Mucosa of rectum (tissue), 2 donors: ENCODE measurements around the gene RPS10.

ENCODE experiments used
- H3K27ac ChIP-seq, 2 donors: one replicate each; pipeline ENCODE4 v1.7.0; 2013; ENCODE audit warnings: inconsistent platforms in 2 of 2, low read depth in 2 of 2, low read length in 2 of 2
- H3K27me3 ChIP-seq, 2 donors: one replicate each; pipeline ENCODE4 v1.7.0; 2013; ENCODE audit warnings: low read length in 2 of 2; ENCODE audit not compliant: control insufficient read depth in 2 of 2, insufficient read depth in 2 of 2
- H3K36me3 ChIP-seq, 2 donors: one replicate each; pipeline ENCODE4 v1.7.0; 2013; ENCODE audit warnings: low read length in 2 of 2; ENCODE audit not compliant: control insufficient read depth in 2 of 2, insufficient read depth in 2 of 2
- H3K4me1 ChIP-seq, 2 donors: one replicate each; pipeline ENCODE4 v1.7.0; 2013; ENCODE audit warnings: low read length in 2 of 2, mild to moderate bottlenecking in 1 of 2; ENCODE audit not compliant: control insufficient read depth in 2 of 2, insufficient read depth in 2 of 2
- H3K4me3 ChIP-seq, 2 donors: one replicate each; pipeline ENCODE4 v1.7.0; 2013; ENCODE audit warnings: low read length in 2 of 2
- H3K9ac ChIP-seq, 2 donors: one replicate each; pipeline ENCODE4 v1.7.0; 2013; ENCODE audit warnings: low read length in 2 of 2, low read depth in 1 of 2, mild to moderate bottlenecking in 1 of 2
- H3K9me3 ChIP-seq, 2 donors: one replicate each; pipeline ENCODE4 v1.7.0; 2013; ENCODE audit warnings: low read length in 2 of 2; ENCODE audit not compliant: control insufficient read depth in 2 of 2
- donor health status: healthy.
- donor health status: Normal muscosa, but diverticular disease.

RPS10 gene

DNA sequence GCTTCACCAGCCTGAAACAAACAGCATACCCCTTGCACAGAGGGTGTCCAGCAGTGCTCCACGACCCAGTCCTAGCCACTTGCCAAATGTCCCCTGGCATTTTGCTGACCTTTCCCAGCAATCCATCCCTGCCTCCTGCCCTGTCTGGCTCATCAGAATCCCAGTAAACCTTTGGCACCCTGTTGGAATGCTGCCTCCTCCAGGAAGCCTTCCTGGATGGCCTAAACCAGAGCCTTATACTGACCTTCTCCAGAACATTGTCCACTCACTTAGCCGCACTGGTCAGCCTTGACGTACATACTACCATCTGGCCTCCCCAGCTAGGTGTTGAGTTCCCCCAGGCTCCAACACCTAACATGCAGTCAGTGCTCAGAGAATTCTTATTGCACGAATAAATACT lies 38.0 kb upstream of the RPS10 start:
- Histone ChIP-seq H3K27me3 (peaks cover 14 to 15% of the 10 kb centered on the region in 2 donors), H3K9me3 (no peaks in the 10 kb centered on the region), H3K36me3 (no peaks in the 10 kb centered on the region)

GRCh38 chr6:34463299-34463698 lies 37.4 kb upstream of the RPS10 start:
- H3K27ac ChIP-seq: no peak overlapping the region
- peaks cover 3 to 4% of the 10 kb centered on the region in 2 donors for H3K4me1 ChIP-seq
- H3K27me3 ChIP-seq: peaks cover 14 to 15% of the 10 kb centered on the region in 2 donors
- H3K9ac ChIP-seq: no peak overlapping the region
- no peaks in the 10 kb centered on the region for H3K36me3 ChIP-seq
- H3K4me3 ChIP-seq: no peak overlapping the region
- H3K9me3 ChIP-seq: no peaks in the 10 kb centered on the region

More for the DNA sequence above, 38.0 kb upstream of the RPS10 start:
- Histone ChIP-seq H3K9ac (no peak overlapping the region), H3K4me1 (peaks cover 3 to 4% of the 10 kb centered on the region in 2 donors), H3K4me3 (no peak overlapping the region), H3K27ac (no peak overlapping the region)

GRCh38 chr6:34462551-34462971 lies 36.7 kb upstream of the RPS10 start:
- H3K9ac ChIP-seq: no peak overlapping the region
- H3K4me3 ChIP-seq: no peak overlapping the region
- no peaks in the 10 kb centered on the region for H3K9me3 ChIP-seq
- H3K36me3 ChIP-seq: no peaks in the 10 kb centered on the region
- no peak overlapping the region for H3K27ac ChIP-seq
- peaks cover 3 to 4% of the 10 kb centered on the region in 2 donors for H3K4me1 ChIP-seq
- H3K27me3 ChIP-seq: peaks cover 14 to 15% of the 10 kb centered on the region in 2 donors

DNA sequence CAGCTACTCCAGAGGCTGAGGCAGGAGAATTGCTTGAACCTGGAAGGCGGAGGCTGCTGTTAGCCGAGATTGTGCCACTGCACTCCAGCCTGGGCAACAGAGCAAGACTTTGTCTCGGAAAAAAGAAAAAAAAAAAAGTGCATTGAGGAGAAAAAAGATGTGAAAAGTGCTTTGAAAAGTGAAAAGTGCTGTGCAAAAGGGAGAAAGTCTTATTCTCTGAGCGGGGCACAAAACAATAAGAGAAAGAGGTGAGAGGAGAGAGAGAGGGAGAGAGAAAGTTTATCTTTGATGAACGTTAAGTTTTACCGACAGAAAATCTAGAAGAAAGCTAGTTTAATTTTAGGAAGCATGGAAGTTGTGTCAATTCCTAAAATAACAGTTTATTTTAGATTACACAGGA lies 36.1 kb upstream of the RPS10 start:
- peaks cover 3 to 4% of the 10 kb centered on the region in 2 donors for H3K4me1 ChIP-seq
- peaks cover 14 to 15% of the 10 kb centered on the region in 2 donors for H3K27me3 ChIP-seq
- H3K36me3 ChIP-seq: no peaks in the 10 kb centered on the region
- no peak overlapping the region for H3K4me3 ChIP-seq
- no peaks in the 10 kb centered on the region for H3K9me3 ChIP-seq
- H3K27ac ChIP-seq: no peak overlapping the region
- H3K9ac ChIP-seq: no peak overlapping the region

GRCh38 chr6:34460796-34461507 lies 35.1 kb upstream of the RPS10 start:
- peaks cover 3% of the 10 kb centered on the region in 2 donors for H3K4me1 ChIP-seq
- no peak overlapping the region for H3K9ac ChIP-seq
- H3K9me3 ChIP-seq: no peaks in the 10 kb centered on the region
- peaks cover 7 to 15% of the 10 kb centered on the region in 2 donors for H3K27me3 ChIP-seq
- no peak overlapping the region for H3K27ac ChIP-seq
- H3K4me3 ChIP-seq: no peak overlapping the region
- H3K36me3 ChIP-seq: no peaks in the 10 kb centered on the region

DNA sequence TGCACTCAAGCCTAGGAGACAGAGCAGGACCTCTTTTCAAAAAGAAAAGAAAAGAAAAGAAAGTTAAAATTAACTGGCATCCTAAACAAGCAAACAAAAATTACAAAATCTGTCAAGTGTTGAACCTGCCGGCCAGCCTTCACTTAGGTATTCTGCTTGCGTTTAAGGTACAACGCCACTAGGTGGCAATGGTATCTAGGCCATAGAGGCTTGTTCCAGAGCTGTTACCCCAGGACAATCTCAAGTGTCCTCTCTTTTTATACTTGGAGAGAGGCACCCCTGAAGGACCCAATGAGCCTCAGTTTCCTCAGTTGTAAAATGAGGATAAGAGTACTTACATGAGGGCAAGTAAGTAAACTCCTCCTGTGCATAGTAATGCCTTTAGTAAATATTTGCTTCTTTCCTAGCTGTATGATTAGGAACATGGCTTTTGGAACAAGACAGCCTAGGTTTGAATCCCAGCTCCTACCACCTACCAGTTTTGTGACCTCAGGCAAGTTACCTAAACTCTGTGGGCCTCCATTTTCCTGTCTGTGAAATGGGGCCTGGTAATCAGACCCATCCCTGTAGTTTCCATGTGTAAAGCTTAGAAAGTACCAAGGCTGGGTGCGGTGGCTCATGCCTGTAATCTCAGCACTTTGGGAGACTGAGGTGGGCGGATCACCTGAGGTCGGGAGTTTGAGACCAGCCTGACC lies 34.2 kb upstream of the RPS10 start:
- Histone ChIP-seq H3K9ac (no peak overlapping the region), H3K9me3 (no peaks in the 10 kb centered on the region)

DNA sequence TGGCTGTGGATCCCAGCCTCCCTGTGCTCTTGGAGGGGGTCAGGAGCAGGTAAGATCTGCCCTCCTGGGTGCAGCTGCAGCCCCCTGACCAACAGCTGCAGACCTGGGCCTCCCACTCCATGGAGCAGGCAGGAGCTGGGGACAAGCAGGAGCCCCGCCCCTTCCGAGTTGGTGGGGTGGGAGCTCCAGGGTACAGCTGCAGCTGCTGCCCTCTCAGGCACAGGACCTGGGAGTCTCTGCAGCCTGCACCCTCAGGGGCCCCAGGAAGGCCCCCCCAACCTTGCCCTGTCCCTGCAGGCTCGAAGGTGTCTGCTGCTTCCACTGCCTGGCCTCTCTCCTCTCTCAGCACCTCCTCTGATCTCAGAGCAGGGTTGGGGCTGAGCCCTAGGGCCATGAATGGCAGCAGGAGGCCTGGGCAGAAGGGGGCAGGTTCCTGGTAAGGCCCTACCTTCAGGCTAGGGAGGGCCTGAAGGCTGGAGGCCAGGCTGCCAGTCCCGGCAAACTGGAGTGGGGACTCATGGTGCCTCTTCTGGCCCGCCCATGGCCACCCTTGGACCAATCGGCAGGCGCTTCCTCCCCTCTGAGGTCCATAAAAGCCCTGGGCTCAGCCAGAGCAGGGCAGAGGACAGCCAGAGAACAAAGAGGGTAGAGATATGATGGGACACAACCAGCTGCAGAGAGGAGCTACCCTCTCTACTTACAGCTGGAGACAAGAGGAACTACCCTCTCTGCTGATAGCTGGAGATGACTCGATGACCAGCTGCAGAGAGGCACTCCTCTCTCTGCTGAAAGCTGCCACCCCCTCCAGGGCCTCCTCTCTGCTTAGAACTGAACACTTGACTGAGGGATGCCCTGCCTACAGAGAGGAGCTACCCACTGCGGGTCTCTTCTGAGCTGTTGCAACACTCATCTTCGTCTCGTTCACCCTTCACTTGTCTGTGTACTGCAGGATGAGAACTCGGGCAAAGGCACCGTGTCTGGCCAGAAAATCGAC lies 32.2 kb upstream of the RPS10 start:
- Histone ChIP-seq H3K9me3 (no peaks in the 10 kb centered on the region), H3K4me3 (no peak overlapping the region), H3K27ac (no peak overlapping the region), H3K36me3 (no peaks in the 10 kb centered on the region), H3K27me3 (no peaks in the 10 kb centered on the region), H3K9ac (no peak overlapping the region), H3K4me1 (no peaks in the 10 kb centered on the region)

More for the DNA sequence above, 34.2 kb upstream of the RPS10 start:
- Histone ChIP-seq H3K27ac (no peak overlapping the region), H3K4me3 (no peak overlapping the region), H3K27me3 (peaks cover 0 to 11% of the 10 kb centered on the region in 2 donors), H3K36me3 (no peaks in the 10 kb centered on the region), H3K4me1 (no peaks in the 10 kb centered on the region)

GRCh38 chr6:34457382-34457741 lies 31.5 kb upstream of the RPS10 start:
- H3K27ac ChIP-seq: no peak overlapping the region
- no peak overlapping the region for H3K4me3 ChIP-seq
- H3K9me3 ChIP-seq: no peaks in the 10 kb centered on the region
- H3K4me1 ChIP-seq: no peaks in the 10 kb centered on the region
- H3K9ac ChIP-seq: no peak overlapping the region
- H3K36me3 ChIP-seq: no peaks in the 10 kb centered on the region
- H3K27me3 ChIP-seq: no peaks in the 10 kb centered on the region

DNA sequence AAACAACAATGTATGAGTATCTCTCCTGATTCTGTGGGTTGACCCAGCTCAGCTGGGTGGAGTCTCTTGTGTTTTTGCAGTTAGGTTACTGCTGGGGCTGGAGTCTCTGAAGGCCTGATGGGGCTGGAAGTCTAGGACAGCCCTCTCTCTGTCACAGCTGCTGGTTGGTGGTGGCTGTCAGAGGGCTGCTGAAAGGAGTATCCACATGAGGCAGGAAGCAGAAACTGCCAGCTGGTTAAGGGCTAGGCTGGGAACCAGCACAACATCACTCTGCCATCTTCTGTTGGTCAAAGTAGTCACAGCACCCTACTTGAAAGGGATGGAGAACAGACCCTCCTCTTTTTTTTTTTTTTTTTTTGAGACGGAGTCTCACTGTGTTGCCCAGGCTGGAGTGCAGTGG lies 30.0 kb upstream of the RPS10 start:
- H3K4me1 ChIP-seq: no peaks in the 10 kb centered on the region
- no peaks in the 10 kb centered on the region for H3K27me3 ChIP-seq
- no peaks in the 10 kb centered on the region for H3K36me3 ChIP-seq
- no peak overlapping the region for H3K27ac ChIP-seq
- H3K9ac ChIP-seq: no peak overlapping the region
- H3K9me3 ChIP-seq: no peaks in the 10 kb centered on the region
- no peak overlapping the region for H3K4me3 ChIP-seq

- no peak overlapping the region for H3K27ac ChIP-seq
- H3K4me3 ChIP-seq: no peak overlapping the region
Measured at GRCh38 chr6:34451192-34451591, 25.3 kb upstream of the RPS10 start.

More at GRCh38 chr6:34451192-34451591, 25.3 kb upstream of the RPS10 start:
- Histone ChIP-seq H3K9me3 (no peaks in the 10 kb centered on the region), H3K9ac (no peak overlapping the region), H3K36me3 (no peaks in the 10 kb centered on the region), H3K27me3 (no peaks in the 10 kb centered on the region), H3K4me1 (no peaks in the 10 kb centered on the region)
